OCI-M1 (cell line): Measurements from ENCODE around the gene TEKT5.
"Not testable (repeated sequence)": the region's sequence is repeated elsewhere in the genome, so short reads cannot be mapped to it uniquely, and the experiment has no call there.

Experiments used
- DNase-seq: peaks from one replicate; lab custom pipeline; 2025; lab: John Stamatoyannopoulos, UW

TEKT5 gene

DNA sequence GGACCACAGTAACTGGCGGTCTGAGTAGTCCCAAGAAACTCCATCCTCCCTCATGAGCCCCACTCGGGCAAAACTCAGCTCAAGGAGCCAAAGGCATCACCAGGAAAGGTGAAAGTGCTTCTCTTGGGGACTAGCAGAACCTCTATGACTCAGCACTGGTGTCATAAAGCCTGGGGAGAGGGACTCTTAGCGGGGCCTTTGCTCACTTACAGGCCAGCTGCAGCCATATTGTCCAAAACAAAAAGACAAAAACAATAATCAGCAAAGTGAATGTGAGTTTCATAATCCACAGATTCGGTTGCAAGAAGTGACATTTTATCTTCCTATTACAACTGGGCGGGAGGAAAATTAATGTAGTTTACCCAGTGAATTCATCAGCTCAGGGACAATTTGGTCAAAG lies at the start of gene TEKT5:
Gene TEKT5 (minus strand): TSS at position 101 of the 400 bp plus-strand sequence. CDS start 57 bp downstream, at position 44.
- DNase-seq: no peak

GRCh38 chr16:10743610-10744369 lies 49.1 kb upstream of the TEKT5 start, which contains the start of gene NUBP1:
Gene NUBP1, plus strand, starts transcription at chr16:10743842. Its CDS starts 22 bp downstream, at chr16:10743864.
- DNase-seq: peak; percentile 99

DNA sequence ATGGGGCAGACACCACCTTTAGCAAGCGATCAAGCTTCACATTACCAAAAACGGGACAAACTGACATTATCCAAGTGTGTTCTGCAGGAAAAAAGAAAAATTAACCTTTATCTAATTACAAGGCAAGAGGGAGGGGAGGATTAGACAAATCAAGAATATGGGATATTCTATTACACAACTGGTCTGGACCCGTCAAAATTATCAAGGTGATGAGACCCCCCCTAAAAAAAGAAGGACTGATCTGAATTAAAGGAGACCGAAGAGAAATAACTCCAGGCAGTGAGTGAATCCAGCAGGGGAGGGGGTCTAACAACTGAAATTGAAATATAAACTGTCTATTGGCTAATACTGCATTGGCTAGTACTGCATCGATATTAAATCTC lies 48.5 kb upstream of the TEKT5 start:
- DNase-seq: no peak

- DNase-seq: no peak
Observed at GRCh38 chr16:10741844-10742243, 47.1 kb upstream of the TEKT5 start.

GRCh38 chr16:10741249-10741648 lies 46.5 kb upstream of the TEKT5 start:
- DNase-seq: not testable (repeated sequence)

GRCh38 chr16:10740845-10741208 lies 46.1 kb upstream of the TEKT5 start:
- DNase-seq: no peak

GRCh38 chr16:10740000-10740844 lies 45.5 kb upstream of the TEKT5 start:
- DNase-seq: no peak

DNA sequence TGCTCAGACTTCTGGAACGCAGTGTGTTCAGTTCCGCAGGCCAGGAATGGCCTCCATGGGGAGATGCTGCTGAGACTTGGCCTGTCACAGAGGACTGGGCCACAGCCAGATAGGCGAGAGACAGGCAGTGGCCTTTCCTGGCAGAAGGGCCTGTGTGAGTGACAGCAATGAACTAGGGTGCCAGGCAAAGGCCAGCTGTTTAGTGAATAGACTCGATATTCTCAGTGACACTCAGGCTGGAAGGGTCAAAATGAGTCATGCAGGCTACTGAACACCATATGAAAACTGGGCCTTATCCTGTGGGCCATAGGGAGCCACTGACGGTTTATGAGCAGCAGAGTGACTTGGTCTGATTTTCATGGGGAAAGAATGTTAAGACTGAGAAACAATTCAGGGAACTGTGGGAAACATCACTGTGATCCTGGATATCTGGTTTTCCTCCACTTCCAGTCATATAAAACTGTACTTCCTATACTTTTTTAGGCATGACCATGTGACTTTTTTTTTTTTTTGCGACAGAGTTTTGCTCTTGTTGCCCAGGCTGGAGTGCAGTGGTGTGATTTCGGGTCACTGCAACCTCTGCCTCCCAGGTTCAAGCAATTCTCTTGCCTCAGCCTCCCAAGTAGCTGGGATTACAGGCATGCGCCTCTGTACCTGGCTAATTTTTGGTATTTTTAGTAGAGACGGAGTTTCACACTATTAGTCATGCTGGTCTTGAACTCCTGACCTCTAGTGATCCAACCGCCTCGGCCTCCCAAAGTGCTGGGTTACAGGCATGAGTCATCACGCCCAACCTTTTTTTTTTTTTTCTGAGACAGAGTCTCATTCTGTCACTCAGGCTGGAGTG lies 43.7 kb upstream of the TEKT5 start:
- peak; percentile 66 for DNase-seq

DNA sequence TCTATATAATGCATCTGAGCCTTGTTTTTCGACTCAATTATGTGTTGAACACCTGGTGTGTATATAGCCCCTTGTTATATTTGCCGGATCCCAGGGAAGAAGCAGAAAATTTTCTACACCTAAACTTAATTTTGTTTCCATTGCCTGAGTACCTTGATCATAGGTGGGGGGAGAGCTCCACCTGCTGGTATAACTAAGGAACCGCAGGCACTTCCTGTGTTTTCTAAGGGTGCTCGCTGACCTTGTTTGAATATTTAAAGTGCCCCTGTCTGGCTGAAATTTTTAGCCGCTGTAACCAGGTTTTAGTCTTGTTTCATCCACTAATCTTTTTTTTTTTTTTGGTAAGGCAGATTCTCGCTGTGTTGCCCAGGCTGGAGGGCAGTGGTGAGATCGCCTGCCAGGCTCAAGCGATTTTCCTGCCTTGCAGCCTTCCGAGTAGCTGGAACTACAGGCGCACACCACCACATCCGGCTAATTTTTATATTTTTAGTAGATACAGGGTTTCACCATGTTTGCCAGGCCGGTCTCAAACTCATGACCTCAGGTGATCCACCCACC lies 42.4 kb upstream of the TEKT5 start:
- peak; percentile 87 for DNase-seq

DNA sequence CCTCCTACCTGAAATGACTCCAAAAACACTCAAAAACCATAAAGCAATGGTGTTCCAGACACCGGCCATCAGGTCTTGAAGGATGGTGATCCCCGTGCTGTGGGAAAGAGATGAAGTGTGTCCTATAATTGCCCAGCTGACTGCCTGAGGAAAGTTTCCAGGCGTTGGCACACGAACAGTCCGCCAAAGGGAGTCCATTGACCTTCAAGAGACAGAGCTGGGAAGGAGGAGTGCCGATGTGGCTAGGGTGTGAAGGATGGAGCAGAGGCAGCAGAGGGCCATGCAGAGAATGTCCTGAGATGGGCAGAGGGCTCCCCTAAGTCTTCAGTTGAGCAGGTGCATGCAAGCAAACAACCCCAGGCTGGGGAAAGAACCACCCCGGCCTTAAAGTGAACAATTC lies 37.1 kb upstream of the TEKT5 start:
- no peak for DNase-seq

DNA sequence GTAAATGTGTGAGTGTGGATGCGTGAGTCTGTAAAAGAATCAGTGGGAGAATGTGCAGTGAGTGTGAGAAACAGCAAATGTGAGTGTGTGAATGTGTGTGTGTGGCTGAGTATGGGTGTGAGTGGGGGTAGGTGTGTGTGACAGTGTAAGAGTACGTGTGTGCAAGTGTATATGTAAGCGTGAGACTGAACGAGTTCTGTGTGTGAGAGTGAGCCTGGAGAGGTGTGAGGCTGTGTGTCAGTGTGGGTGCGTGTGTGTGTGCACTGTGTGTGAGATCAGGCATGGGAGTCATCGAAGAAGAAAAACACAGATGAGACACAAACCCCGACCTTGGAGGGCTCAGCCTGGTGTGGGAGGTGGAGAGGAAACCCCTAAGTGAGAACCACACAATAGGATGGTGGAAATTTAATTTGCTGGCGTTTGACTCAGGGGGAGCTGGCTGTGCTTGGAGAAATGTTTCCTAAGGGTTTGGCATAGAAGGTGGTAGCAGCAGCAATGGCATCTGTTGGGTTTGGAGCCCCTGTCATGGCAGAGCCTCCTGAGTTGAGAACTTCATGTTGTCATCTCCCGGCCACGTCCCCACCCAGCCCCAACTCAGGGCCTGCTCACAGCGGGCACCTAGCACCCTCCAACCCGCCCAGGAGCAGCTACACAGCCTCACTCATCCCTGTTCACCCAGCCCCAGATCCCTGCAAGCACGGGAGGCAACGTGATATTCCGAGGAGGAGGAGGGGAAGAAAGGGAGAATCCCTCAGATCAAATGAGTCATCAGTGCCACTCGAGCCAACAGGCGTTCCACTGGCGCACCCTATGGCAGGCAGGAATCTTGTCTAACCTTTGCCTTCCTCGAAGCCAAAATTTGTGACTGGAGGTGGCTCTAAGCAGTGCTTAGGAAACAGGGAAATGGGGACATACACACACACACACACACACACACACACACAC lies 34.6 kb upstream of the TEKT5 start:
- DNase-seq: no peak

DNA sequence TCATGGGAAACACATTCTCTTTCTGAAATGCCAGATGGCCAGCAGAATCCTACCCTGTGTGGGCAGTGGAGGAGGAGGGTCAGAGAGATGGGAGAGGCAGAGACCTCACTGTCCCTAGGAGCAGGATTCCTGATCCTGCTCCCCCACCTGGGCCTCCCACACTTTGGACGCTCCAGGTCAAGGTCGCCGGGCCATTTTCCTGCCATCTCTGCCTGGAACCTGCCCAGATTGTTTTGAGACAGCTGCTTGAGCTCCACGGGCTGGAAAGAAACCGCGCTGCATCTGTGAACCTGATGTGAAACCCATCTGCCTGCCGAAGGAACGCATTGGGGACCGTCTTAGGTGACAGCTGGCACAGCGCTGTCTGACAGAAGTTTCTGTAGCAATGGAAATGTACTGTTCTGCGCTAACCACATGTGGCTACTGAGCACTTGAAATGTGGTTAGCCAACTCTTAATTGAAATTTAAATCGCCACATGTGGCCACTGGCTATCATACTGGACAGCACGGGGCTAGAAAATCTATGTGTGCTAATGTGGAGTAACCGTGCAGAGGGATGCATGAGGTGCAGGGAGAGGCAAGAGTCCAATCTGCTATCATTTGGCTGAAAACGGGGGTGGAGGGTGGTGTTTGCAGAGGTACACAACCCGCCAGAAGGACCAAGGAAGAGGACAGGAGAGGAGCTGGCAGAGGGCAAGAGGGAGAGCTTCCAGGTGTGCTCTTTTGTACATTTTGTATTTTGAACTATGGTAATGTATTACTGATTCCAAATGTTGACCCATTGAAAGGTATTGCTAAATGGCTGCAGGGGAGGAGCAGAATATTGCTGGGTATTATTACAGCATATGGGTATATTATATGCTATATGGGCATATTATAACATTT lies 33.5 kb upstream of the TEKT5 start:
- no peak for DNase-seq

GRCh38 chr16:10708969-10709368 lies 14.2 kb upstream of the TEKT5 start:
- DNase-seq: no peak

DNA sequence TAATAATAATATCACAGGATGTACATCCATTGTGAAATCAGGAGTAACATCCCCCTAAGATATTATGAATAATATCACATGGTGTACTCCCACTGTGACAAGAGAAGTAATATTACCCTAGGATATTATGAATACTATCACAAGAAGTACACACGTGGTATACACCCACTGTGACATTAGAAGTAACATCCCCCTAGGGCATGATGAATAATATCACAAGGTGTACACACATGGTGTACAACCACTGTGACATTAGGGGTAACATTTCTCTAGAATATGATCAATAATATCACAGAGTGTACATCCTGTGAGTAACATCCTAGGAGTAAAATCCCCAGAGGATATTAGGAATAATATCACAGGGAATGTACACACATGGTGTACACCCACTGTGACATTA lies 5.0 kb upstream of the TEKT5 start:
- no peak for DNase-seq

GRCh38 chr16:10694306-10694705 lies 424 bp downstream of the TEKT5 start:
- DNase-seq: no peak

- no peak for DNase-seq
Observed at GRCh38 chr16:10693889-10694288, 841 bp downstream of the TEKT5 start.

DNA sequence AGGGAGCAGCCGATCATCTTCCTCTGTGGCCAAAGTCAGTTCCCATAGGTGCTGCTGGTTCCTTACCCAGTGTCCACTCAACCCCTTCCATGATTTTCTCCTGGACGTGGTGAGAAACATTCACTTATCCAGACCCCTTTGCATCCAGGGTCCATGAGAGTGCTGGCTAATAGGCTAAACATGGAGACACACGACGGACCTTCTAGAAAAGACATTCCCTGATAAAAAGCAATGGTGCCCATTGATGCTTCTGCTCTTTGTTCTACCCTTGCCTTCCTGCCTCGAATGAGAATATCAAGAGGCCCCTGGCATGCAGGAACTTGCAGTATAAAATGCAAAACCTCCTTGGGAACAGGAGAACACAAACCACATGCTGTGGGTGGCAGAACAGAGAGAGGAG lies 2.3 kb downstream of the TEKT5 start:
- DNase-seq: no peak

GRCh38 chr16:10688726-10689125 lies 6.0 kb downstream of the TEKT5 start:
- no peak for DNase-seq

GRCh38 chr16:10688291-10688690 lies 6.4 kb downstream of the TEKT5 start:
- no peak for DNase-seq

DNA sequence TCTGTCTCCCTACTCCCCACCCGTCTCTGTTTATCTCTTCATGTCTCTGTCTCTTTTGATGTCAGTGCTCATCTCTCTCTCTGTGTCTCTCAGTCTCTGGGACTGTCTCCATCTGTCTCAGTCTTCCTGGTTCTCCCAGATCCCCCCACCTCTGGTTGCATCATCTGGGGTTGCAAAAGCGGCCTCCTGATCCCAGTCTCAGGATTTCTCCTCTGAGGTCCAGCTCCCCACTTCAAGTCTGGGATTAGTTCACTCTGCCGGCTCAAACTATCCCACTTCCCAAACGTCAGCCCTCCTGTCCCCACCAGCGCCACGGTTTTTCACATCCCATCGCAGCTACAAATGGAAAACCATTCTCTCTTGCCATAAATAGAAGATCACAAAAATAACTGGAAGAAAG lies 9.0 kb downstream of the TEKT5 start:
- no peak for DNase-seq
